Measurements from ENCODE around the gene SH3TC2. TPM values are rescaled to one million over a fixed set of nuclear protein-coding genes. Genes with fewer than 3 reads are reported as not detected.

The SH3TC2 gene
- total and polyA plus RNA-seq, 8 donors: under 0.01 to 3.1 (median 0.46) TPM; not detected in 1

- intact Hi-C loops (cut with DNase I; ENCODE audit: low total_unique reads): no loop called here
- Histone ChIP-seq H3K27ac (no peak overlapping the region), H3K4me3 (no peak overlapping the region), H3K36me3 (no peaks in the 10 kb centered on the region), H3K27me3 (no peaks in the 10 kb centered on the region), H3K9me3 (peaks cover 8 to 53% (median 42%) of the 10 kb centered on the region in 4 donors), H3K4me1 (no peaks in the 10 kb centered on the region)
- TF ChIP-seq CTCF (IDR thresholded peaks at IDR 0.05): no peak
- TF ChIP-seq EP300 (IDR thresholded peaks at IDR 0.05): no peak
- TF ChIP-seq POLR2AphosphoS5 (IDR thresholded peaks at IDR 0.05): no peak
- no peak for TF ChIP-seq POLR2A (IDR thresholded peaks at IDR 0.05)
- no peak for DNase-seq
These were observed 37.5 kb upstream of the SH3TC2 start for GRCh38 chr5:149100331-149100730.

- TF ChIP-seq POLR2A (IDR thresholded peaks at IDR 0.05): no peak
- no peak for TF ChIP-seq POLR2AphosphoS5 (IDR thresholded peaks at IDR 0.05)
- no peak for TF ChIP-seq EP300 (IDR thresholded peaks at IDR 0.05)
- Histone ChIP-seq H3K27me3 (no peaks in the 10 kb centered on the region), H3K36me3 (no peaks in the 10 kb centered on the region), H3K4me3 (no peak overlapping the region), H3K27ac (no peak overlapping the region), H3K9me3 (peaks cover 8 to 57% (median 42%) of the 10 kb centered on the region in 4 donors), H3K4me1 (no peaks in the 10 kb centered on the region)
- intact Hi-C loops (cut with DNase I; ENCODE audit: low total_unique reads): no loop called here
- DNase-seq: no peak
These were observed 37.1 kb upstream of the SH3TC2 start for GRCh38 chr5:149099920-149100319.

GRCh38 chr5:149094996-149095395, 32.1 kb upstream of the SH3TC2 start:
- H3K9me3 ChIP-seq: peaks cover 3 to 45% (median 35%) of the 10 kb centered on the region in 4 donors
- DNase-seq: no peak
- WGBS, 5 donors: 75 to 100% (median 87%) methylated on average over 2 of the region's 2 CpGs
- H3K36me3 ChIP-seq: no peaks in the 10 kb centered on the region
- TF ChIP-seq POLR2A (IDR thresholded peaks at IDR 0.05): no peak
- no peak for TF ChIP-seq CTCF (IDR thresholded peaks at IDR 0.05)
- TF ChIP-seq POLR2AphosphoS5 (IDR thresholded peaks at IDR 0.05): no peak
- TF ChIP-seq EP300 (IDR thresholded peaks at IDR 0.05): no peak
- intact Hi-C loops (cut with DNase I; ENCODE audit: low total_unique reads): no loop called here
- H3K4me3 ChIP-seq: no peak overlapping the region
- H3K27ac ChIP-seq: no peak overlapping the region
- no peaks in the 10 kb centered on the region for H3K27me3 ChIP-seq
- no peaks in the 10 kb centered on the region for H3K4me1 ChIP-seq

- TF ChIP-seq EP300 (IDR thresholded peaks at IDR 0.05) (no peak), CTCF (IDR thresholded peaks at IDR 0.05) (no peak), POLR2AphosphoS5 (IDR thresholded peaks at IDR 0.05) (no peak), POLR2A (IDR thresholded peaks at IDR 0.05) (no peak)
- no peak overlapping the region for H3K4me3 ChIP-seq
- DNase-seq: no peak
- 35 to 100% (median 46%) methylated on average over 1 to 2 of the region's 2 CpGs for WGBS, 5 donors
- no peak overlapping the region for H3K27ac ChIP-seq
- H3K27me3 ChIP-seq: no peaks in the 10 kb centered on the region
- no peaks in the 10 kb centered on the region for H3K4me1 ChIP-seq
- intact Hi-C loops (cut with DNase I; ENCODE audit: low total_unique reads): no loop called here
- no peaks in the 10 kb centered on the region for H3K36me3 ChIP-seq
- H3K9me3 ChIP-seq: peaks cover 0 to 32% (median 23%) of the 10 kb centered on the region in 4 donors
These were observed 30.8 kb upstream of the SH3TC2 start for GRCh38 chr5:149093625-149094024.

- TF ChIP-seq CTCF (IDR thresholded peaks at IDR 0.05) (no peak), POLR2A (IDR thresholded peaks at IDR 0.05) (no peak), POLR2AphosphoS5 (IDR thresholded peaks at IDR 0.05) (no peak), EP300 (IDR thresholded peaks at IDR 0.05) (no peak)
- intact Hi-C loops (cut with DNase I; ENCODE audit: low total_unique reads): no loop called here
- Histone ChIP-seq H3K9me3 (peaks cover 0 to under 1% (median 0%) of the 10 kb centered on the region in 4 donors), H3K36me3 (no peaks in the 10 kb centered on the region), H3K4me1 (no peaks in the 10 kb centered on the region), H3K27ac (no peak overlapping the region), H3K27me3 (peaks cover 0 to 3% (median 0%) of the 10 kb centered on the region in 3 donors), H3K4me3 (no peak overlapping the region)
- DNase-seq: no peak
- WGBS, 5 donors: 53 to 81% (median 59%) methylated on average over 2 of the region's 2 CpGs
These were observed 26.9 kb upstream of the SH3TC2 start for GRCh38 chr5:149089796-149090195.
